Hepatocyte (in vitro differentiated cells): ENCODE data around the gene TOX2.

Source experiments
- EZH2 ChIP-seq: fragments of 200-600 bp; sonication (generic); IDR thresholded peaks from 2 replicates; pipeline ENCODE4 v1.6.1; 2016; ENCODE audit warnings: antibody characterized with exemption, mild to moderate bottlenecking, borderline replicate concordance
- TF ChIP-seq, protein P1 (sequence below): fragments of 200-600 bp; sonication (generic); IDR thresholded peaks from 2 replicates; pipeline ENCODE4 v1.5.1; 2016; ENCODE audit warnings: antibody characterized with exemption, mild to moderate bottlenecking; ENCODE audit not compliant: poor library complexity

DNA sequence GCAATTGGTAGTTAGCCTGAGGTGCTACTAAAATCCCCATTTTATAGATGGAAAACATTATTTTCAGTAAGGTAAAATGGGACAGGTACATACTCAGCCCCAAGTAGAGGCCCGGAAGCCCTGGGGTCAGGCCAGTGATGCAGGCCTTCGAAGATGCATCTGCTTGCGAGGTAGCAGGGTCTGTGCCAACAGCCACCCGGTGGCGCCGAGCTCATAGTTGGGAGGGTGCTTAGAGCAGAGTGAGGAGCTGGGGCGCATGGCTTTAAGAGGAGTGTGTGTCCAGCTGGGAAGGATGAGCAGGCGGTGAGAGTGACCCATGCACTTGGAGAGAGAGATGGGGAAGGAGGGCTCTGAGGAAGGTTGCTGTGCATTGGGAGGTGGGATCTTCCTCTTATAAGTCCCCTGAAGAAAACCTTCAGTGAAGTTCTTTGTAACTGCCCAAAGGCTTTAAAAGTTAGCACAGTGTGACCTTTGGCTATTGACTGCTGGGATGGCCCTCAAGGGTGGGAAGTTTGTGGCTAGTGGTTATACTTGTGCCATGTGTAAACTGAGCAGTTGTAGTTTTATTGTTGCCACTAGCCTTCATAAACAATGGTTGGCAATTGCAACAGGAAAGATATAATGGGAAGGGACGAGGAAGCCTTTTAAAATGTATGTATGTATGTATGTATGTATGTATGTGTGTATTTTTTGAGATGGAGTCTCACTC is 71.1 kb downstream of the TOX2 start:
- TF ChIP-seq, protein P1, sequence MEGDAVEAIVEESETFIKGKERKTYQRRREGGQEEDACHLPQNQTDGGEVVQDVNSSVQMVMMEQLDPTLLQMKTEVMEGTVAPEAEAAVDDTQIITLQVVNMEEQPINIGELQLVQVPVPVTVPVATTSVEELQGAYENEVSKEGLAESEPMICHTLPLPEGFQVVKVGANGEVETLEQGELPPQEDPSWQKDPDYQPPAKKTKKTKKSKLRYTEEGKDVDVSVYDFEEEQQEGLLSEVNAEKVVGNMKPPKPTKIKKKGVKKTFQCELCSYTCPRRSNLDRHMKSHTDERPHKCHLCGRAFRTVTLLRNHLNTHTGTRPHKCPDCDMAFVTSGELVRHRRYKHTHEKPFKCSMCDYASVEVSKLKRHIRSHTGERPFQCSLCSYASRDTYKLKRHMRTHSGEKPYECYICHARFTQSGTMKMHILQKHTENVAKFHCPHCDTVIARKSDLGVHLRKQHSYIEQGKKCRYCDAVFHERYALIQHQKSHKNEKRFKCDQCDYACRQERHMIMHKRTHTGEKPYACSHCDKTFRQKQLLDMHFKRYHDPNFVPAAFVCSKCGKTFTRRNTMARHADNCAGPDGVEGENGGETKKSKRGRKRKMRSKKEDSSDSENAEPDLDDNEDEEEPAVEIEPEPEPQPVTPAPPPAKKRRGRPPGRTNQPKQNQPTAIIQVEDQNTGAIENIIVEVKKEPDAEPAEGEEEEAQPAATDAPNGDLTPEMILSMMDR: no peak
- TF ChIP-seq EZH2: no peak
